HUES64 (cell line): ENCODE results near the gene MPZL2.
A peak's percentile ranks its signal among the peaks of the same experiment; 100 is the strongest.

Experiments
- H3K27ac ChIP-seq: 2 replicates; pipeline ENCODE4 v1.7.0; 2013; ENCODE audit warnings: low read depth, low read length, inconsistent platforms
- H3K27me3 ChIP-seq: 2 replicates; pipeline ENCODE4 v1.6.1; 2013; ENCODE audit warnings: mild to moderate bottlenecking, low read length; ENCODE audit not compliant: insufficient read depth
- H3K36me3 ChIP-seq: 2 replicates; pipeline ENCODE4 v1.6.1; 2013; ENCODE audit warnings: mild to moderate bottlenecking, low read length; ENCODE audit not compliant: insufficient read depth
- H3K4me1 ChIP-seq: 2 replicates; pipeline ENCODE4 v1.6.1; 2013; ENCODE audit warnings: mild to moderate bottlenecking, low read length, moderate library complexity; ENCODE audit not compliant: insufficient read depth
- H3K4me3 ChIP-seq: 2 replicates; pipeline ENCODE4 v1.5.1; 2013; ENCODE audit warnings: mild to moderate bottlenecking, low read length, moderate library complexity
- H3K9ac ChIP-seq: 2 replicates; pipeline ENCODE4 v1.6.1; 2013; ENCODE audit warnings: mild to moderate bottlenecking, low read depth, low read length
- H3K9me3 ChIP-seq: 2 replicates; pipeline ENCODE4 v1.6.1; 2013; ENCODE audit warnings: low read depth, low read length; ENCODE audit not compliant: insufficient read depth
- WGBS: fragments of 150-250, 120-280 bp; methylation state at CpG from one replicate; pipeline ENCODE4 v1.1.7; 2013; ENCODE audit warnings: missing lambda C conversion rate; 5-methylcytosine and 5-hydroxymethylcytosine counted together

MPZL2 gene

DNA sequence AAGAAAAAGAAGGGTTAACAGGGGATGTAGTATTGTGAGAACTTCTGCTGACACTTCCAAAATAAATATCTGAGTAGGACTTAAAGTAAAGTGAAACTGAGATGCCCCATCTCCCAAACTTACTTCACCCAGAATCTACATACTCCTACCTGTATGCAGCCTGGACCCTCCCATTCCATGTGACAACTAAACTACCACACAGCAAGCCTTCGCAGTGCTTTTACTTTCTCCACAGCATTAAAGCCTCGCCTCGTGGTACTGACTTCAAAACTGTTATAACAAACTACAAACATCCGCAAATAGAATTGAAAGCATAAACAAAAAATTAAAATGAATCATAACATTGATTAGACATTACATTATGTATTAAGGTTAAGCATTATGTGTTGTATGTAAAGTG, 985 bp downstream of the MPZL2 start:
- Histone ChIP-seq H3K9me3 (no peaks in the 10 kb centered on the region), H3K36me3 (no peaks in the 10 kb centered on the region), H3K27me3 (peaks cover 78% of the 10 kb centered on the region), H3K4me1 (peaks cover 22% of the 10 kb centered on the region), H3K9ac (no peak overlapping the region), H3K27ac (no peak overlapping the region), H3K4me3 (0 out of 2 replicates have a peak overlapping the region, but pooled peaks have one; percentile 51)
- WGBS, result 85% methylated on average over 3 of the region's 4 CpGs

DNA sequence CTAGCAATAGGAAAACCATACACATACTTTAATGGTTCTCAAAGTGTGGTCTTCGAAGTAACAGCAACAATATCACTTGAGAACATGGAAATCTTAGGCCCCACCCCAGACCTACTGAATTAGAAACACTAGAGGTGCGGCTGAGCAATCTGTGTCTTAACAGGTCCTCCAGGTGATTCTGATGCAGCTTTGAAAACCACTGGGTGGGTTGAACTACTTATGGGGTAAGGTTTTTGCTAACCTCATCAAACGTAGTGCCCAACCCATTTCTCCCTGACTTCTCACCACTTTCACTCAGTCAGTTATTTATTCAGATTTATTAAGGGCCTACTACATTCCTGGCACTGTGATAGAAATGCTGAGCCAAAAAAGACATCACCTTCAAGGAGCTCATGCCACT, 3.7 kb downstream of the MPZL2 start:
- Histone ChIP-seq H3K36me3 (no peaks in the 10 kb centered on the region), H3K27ac (no peak overlapping the region), H3K9ac (no peak overlapping the region), H3K4me1 (peaks cover 22% of the 10 kb centered on the region), H3K4me3 (no peak overlapping the region), H3K27me3 (peaks cover 72% of the 10 kb centered on the region), H3K9me3 (no peaks in the 10 kb centered on the region)
- WGBS, result 91% methylated on average over 3 of the region's 3 CpGs

DNA sequence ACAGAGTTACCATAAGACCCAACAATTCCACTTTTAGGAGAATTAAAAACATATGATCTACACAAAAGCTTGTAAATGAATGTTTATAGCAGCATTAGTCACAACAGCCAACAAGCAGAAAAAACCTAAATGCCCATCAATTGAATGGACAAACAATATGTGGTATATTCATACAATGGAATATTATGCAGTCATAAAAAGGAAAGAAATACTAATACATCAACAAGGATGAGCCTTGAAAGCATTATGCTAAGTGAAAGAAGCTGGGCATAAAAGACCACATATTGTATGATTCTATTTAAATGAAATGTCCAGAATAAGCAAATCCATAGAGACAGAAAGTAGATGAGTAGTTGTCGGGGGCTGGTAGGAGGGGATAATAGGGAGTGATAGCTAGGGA, 5.0 kb downstream of the MPZL2 start:
- WGBS, result 97% methylated on average over 1 of the region's 1 CpG

DNA sequence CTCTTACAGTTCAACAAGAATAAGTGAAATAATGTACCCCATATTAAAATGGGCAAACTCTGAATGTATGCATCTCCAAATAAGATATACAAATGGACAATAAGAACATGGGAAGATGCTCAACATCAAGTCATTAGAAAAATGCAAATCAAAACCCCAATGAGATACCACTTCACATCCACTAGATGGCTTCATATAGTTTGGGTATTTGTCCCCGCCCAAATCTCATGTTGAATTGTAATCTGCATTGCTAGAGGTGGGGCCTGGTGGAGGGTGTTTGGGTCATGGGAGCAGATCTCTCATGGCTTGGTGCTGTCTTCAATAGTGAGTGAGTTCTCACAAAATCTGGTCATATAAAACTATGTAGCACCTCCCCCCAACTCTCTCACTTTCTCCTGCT, 5.7 kb downstream of the MPZL2 start:
- Histone ChIP-seq H3K36me3 (no peaks in the 10 kb centered on the region), H3K4me1 (peaks cover 6% of the 10 kb centered on the region), H3K27ac (no peak overlapping the region), H3K9ac (no peak overlapping the region), H3K9me3 (no peaks in the 10 kb centered on the region), H3K4me3 (no peak overlapping the region), H3K27me3 (peaks cover 72% of the 10 kb centered on the region)
- WGBS, result 0% methylated on average over 1 of the region's 1 CpG

More for the DNA sequence above, 5.0 kb downstream of the MPZL2 start:
- no peak overlapping the region for H3K4me3 ChIP-seq
- H3K27ac ChIP-seq, result no peak overlapping the region
- H3K36me3 ChIP-seq, result no peaks in the 10 kb centered on the region
- peaks cover 72% of the 10 kb centered on the region for H3K27me3 ChIP-seq
- H3K4me1 ChIP-seq, result peaks cover 12% of the 10 kb centered on the region
- H3K9me3 ChIP-seq, result no peaks in the 10 kb centered on the region
- H3K9ac ChIP-seq, result no peak overlapping the region

DNA sequence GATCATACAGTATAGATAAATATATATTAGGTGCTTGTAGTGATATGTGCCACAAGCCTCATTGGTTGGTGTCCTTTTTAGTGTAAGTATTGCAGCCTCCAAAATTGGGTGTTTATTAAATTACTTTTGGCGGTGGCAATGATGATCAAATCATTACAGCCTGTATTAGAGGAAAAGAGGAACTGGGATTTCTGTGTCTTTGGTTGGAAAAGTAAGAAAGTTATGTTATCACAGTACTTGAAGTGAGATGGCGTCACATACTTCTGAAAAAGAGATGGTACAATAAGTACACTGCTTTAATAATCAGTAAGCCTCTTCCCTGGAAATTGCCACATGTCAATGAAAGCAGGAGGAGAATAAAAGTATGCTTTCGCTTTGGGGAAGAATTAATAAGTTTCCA, 11.4 kb downstream of the MPZL2 start:
- H3K9me3 ChIP-seq, result peaks cover 8% of the 10 kb centered on the region; the same call in 1 of the 2 replicates
- WGBS, result 75% methylated on average over 2 of the region's 3 CpGs
- peaks cover 84% of the 10 kb centered on the region for H3K27me3 ChIP-seq
- H3K4me1 ChIP-seq, result no peaks in the 10 kb centered on the region
- H3K4me3 ChIP-seq, result peak overlapping the region; percentile 79
- H3K9ac ChIP-seq, result peak overlapping the region; percentile 88; the same call in 1 of the 2 replicates
- no peaks in the 10 kb centered on the region for H3K36me3 ChIP-seq
- H3K27ac ChIP-seq, result no peak overlapping the region; the same call in 1 of the 2 replicates

DNA sequence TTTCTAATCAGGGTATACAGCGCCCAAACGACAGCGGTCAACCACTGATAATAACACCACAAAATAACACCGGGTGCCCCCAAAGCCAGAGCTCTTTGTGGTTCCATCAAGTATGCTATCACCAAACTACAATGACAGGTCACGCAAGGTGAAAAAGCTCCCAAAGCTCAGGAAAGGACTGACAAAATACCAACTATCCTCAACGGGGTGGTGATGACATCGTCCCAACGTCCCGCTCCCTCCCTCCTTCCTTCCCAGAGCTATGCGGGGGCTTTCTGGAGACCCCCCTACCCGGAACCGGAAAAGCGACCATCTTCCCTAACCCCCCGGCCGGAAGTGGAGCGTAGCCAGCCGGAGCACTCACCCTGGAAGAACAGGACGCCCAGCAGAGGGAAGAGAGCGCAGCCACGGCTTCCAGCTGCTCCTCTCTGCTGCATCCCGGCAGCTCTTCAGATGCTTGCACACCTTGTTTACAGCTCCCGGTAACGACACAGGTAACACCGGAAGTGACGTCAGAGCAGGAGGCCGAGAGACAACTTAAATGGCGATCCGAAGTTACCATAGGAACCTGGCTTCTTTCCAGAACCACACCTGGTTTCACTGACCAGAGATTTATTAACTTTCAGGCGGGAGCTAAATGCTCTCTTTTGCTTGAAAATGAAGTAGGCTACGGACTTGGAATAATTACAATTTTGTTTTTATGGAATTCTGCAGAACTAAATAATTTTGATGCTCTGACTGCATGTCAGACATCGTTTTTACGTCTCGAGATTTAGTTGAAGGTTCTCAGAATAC, 12.0 kb downstream of the MPZL2 start, which contains the start of gene MPZL3:
MPZL3 (minus strand) TSS at position 508 of the 795 bp plus-strand sequence; CDS start at position 437, 71 bp downstream.
- Histone ChIP-seq H3K27ac (peak within 1 kb of the TSS; percentile 95), H3K9ac (peak within 1 kb of the TSS; percentile 88)
- 23% methylated on average over 33 of the region's 33 CpGs for WGBS

DNA sequence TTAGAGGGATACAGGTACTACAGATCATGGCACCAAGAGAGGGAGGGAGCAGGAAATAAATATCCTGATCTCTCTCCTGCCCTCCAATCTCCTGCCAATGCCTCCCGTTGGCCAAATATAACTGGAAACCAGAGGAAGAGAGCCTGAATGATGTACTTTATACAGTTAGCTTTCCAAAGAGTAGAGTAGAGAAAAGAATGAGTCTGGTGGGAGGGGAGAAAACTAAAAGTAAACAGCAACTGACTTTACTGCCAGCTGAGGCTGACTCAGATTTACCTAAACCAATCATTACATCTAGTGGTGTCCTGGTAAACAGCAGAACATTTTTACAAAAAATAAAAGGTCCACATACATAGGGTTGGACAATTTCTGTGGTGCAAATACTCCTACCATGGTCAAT, 17.1 kb downstream of the MPZL2 start:
- no peak overlapping the region for H3K27ac ChIP-seq
- WGBS, result 83% methylated on average over 1 of the region's 1 CpG
- peaks cover 60% of the 10 kb centered on the region for H3K27me3 ChIP-seq
- peaks cover 8% of the 10 kb centered on the region; the same call in 1 of the 2 replicates for H3K9me3 ChIP-seq
- no peak overlapping the region for H3K9ac ChIP-seq
- no peaks in the 10 kb centered on the region for H3K4me1 ChIP-seq
- H3K4me3 ChIP-seq, result no peak overlapping the region
- no peaks in the 10 kb centered on the region for H3K36me3 ChIP-seq

More for the DNA sequence above, 12.0 kb downstream of the MPZL2 start, which contains the start of gene MPZL3:
- peak within 1 kb of the TSS; percentile 79 for H3K4me3 ChIP-seq
- H3K36me3 ChIP-seq, result no peaks in the 10 kb centered on the region
- peaks cover 8% of the 10 kb centered on the region; the same call in 1 of the 2 replicates for H3K9me3 ChIP-seq
- peaks cover 85% of the 10 kb centered on the region for H3K27me3 ChIP-seq
- H3K4me1 ChIP-seq, result no peaks in the 10 kb centered on the region

DNA sequence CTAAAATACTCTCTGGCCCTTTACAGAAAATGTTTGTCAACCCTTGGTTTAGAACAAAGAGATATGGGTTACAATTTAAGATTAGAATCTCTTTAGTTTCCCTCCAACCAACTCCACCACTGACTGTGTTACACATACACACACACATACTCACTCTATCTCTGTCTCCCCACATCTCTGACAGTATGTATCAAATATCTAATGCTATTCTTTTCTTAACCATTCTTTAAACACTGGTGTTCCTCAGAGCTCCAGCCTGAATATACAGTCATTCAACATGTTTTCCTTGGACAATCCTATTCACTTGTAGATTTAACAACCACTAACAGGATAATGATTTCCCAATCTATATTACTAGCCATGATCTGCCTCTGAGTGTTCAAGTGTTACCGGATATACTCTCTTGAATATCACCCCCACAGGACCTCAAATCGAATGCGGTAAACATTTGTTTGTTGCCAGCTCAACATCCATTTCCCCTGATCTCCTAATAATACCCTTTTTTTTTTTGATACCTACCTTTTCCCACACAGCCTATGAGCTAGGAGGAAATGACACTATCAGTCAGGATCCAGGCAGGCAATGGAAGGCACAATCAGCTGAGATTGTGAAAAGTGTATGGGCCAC, 18.0 kb downstream of the MPZL2 start:
- Histone ChIP-seq H3K4me3 (no peak overlapping the region), H3K36me3 (no peaks in the 10 kb centered on the region), H3K9ac (no peak overlapping the region), H3K27me3 (peaks cover 55% of the 10 kb centered on the region), H3K9me3 (no peaks in the 10 kb centered on the region), H3K27ac (no peak overlapping the region), H3K4me1 (no peaks in the 10 kb centered on the region)
- 96% methylated on average over 3 of the region's 3 CpGs for WGBS

DNA sequence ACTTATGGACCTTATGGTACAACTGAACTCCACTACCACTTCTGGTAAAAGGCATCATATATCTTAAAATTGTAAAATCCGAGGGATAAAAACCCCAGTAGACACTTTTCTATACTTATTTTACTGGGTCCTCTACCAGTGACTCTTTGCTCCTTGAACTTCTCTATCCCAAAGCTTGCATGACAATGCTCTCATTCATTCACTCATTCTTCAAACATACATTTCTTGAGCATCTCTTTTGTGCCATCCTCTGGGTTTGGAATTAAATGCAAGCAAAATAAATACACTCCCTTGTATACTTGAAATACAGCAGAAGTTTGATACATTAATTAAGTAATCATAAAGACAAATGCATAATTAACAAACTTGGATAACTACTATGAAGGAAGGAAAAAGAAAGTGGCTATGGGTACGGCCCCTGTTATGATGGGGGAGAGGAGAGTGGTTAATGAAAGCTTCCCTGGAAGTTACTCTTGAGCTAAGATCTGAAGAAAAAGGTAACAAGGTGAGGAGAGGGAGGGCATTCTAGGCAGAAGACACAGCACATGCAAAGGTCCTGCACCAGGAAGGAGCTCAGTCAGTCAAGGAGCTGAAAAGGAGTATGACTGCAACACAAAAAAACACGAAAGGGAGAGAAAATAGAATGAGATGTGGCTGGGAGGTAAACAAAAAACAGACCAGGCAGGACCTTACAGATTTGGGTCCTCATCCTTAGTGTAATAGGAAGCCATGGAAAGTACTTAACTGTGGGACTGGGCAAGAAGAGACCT, 19.9 kb downstream of the MPZL2 start:
- Histone ChIP-seq H3K36me3 (no peaks in the 10 kb centered on the region), H3K9me3 (no peaks in the 10 kb centered on the region), H3K4me1 (0 out of 2 replicates have a peak, but pooled peaks cover 1% of the 10 kb centered on the region), H3K4me3 (no peak overlapping the region), H3K27ac (no peak overlapping the region), H3K9ac (no peak overlapping the region), H3K27me3 (peaks cover 37% of the 10 kb centered on the region)
- WGBS, result 72% methylated on average over 3 of the region's 3 CpGs

DNA sequence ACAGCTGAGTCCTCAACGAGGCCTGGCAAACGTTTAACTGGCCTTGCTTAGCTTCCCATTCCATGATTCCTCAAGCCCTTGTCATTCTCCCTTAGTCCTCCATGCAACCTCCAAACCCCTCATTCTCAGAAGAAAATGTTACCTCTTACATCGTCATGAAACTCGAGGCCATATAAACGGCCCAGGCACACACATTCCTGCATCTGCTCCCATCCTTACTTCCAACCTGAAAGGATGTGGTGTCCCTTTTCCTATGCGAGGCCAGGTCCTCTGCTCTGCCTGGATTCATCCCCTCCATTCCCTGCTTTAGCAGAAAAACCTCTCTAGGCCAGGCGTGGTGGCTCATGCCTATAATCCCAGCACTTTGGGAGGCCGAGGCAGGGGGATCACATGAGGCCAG, 20.9 kb downstream of the MPZL2 start:
- no peaks in the 10 kb centered on the region for H3K9me3 ChIP-seq
- peaks cover 28% of the 10 kb centered on the region for H3K27me3 ChIP-seq
- no peak overlapping the region for H3K27ac ChIP-seq
- H3K9ac ChIP-seq, result no peak overlapping the region
- H3K36me3 ChIP-seq, result no peaks in the 10 kb centered on the region
- WGBS, result 75% methylated on average over 7 of the region's 8 CpGs
- H3K4me3 ChIP-seq, result no peak overlapping the region
- H3K4me1 ChIP-seq, result 0 out of 2 replicates have a peak, but pooled peaks cover 8% of the 10 kb centered on the region

DNA sequence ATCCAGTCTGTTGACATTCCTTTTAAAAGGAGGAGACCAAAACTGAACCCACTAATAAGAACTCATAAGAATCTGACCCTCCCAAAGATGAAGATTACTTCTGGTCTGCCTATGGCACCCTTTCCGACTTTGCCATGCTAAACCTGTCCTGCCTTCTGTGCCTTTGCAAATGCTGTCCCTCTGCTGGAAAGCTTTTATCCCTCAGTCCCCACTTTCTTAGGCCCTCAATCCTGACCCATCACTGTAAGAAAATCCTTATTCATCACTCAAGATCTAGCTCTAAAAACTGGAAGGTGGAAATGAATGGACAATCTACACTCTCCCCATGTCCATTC, 22.4 kb downstream of the MPZL2 start:
- Histone ChIP-seq H3K27ac (no peak overlapping the region), H3K9me3 (no peaks in the 10 kb centered on the region), H3K4me1 (0 out of 2 replicates have a peak, but pooled peaks cover 8% of the 10 kb centered on the region), H3K36me3 (no peaks in the 10 kb centered on the region), H3K27me3 (peaks cover 15% of the 10 kb centered on the region), H3K9ac (no peak overlapping the region), H3K4me3 (no peak overlapping the region)
- WGBS, result 82% methylated on average over 1 of the region's 1 CpG
